IPS-20b (cell line): Measurements from ENCODE around the gene MTMR2.
"Not testable (repeated sequence)": the region's sequence is repeated elsewhere in the genome, so short reads cannot be mapped to it uniquely, and the experiment has no call there.

Experiments
- H3K27ac ChIP-seq: one replicate; pipeline ENCODE4 v1.5.1; 2013; ENCODE audit warnings: low read length
- H3K27me3 ChIP-seq: 2 replicates; pipeline ENCODE4 v1.6.1; 2013; ENCODE audit warnings: mild to moderate bottlenecking, low read length, inconsistent platforms; ENCODE audit not compliant: insufficient read depth
- H3K36me3 ChIP-seq: 2 replicates; pipeline ENCODE4 v1.6.1; 2013; ENCODE audit warnings: low read depth, mild to moderate bottlenecking, inconsistent platforms, low read length, moderate library complexity; ENCODE audit not compliant: insufficient read depth
- H3K4me1 ChIP-seq: 2 replicates; pipeline ENCODE4 v1.6.1; 2013; ENCODE audit warnings: mild to moderate bottlenecking, control low read depth, inconsistent platforms, low read length, moderate library complexity; ENCODE audit not compliant: insufficient read depth
- H3K4me3 ChIP-seq: 2 replicates; pipeline ENCODE4 v1.5.1; 2013; ENCODE audit warnings: mild to moderate bottlenecking, low read length, inconsistent platforms
- H3K9ac ChIP-seq: 2 replicates; pipeline ENCODE4 v1.6.1; 2013; ENCODE audit warnings: low read depth, mild to moderate bottlenecking, inconsistent platforms, low read length, moderate library complexity
- H3K9me3 ChIP-seq: 2 replicates; pipeline ENCODE4 v1.6.1; 2013; ENCODE audit warnings: mild to moderate bottlenecking, low read depth, low read length, inconsistent platforms; ENCODE audit not compliant: insufficient read depth

MTMR2 gene

GRCh38 chr11:95833378-95833777, 90.5 kb downstream of the MTMR2 start:
- Histone ChIP-seq H3K9ac (no peak overlapping the region), H3K27me3 (no peaks in the 10 kb centered on the region), H3K4me3 (no peak overlapping the region), H3K36me3 (peaks cover 93% of the 10 kb centered on the region), H3K27ac (no peak overlapping the region), H3K4me1 (no peaks in the 10 kb centered on the region), H3K9me3 (no peaks in the 10 kb centered on the region)

DNA sequence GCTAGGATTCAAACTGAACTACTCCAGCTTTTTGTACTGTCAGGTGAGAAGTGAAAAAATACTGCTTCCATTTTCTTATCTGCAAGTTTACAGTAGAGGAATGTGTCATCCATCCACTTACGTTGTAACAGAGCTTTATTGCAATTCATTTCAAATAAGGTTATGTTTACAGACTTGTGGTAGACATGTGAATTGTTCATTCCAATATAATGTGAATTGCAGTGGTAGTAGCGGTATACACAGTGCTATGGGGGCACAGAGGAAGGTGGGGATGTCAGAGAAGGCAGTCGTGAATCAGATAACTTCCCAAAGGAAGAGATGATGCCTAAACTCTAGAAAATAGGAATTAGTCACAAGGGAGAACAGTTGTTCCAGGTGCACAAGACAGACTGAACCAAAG, 91.1 kb downstream of the MTMR2 start:
- Histone ChIP-seq H3K9me3 (no peaks in the 10 kb centered on the region), H3K9ac (no peak overlapping the region), H3K27me3 (no peaks in the 10 kb centered on the region), H3K4me3 (no peak overlapping the region), H3K4me1 (no peaks in the 10 kb centered on the region), H3K36me3 (peaks cover 93% of the 10 kb centered on the region), H3K27ac (no peak overlapping the region)

DNA sequence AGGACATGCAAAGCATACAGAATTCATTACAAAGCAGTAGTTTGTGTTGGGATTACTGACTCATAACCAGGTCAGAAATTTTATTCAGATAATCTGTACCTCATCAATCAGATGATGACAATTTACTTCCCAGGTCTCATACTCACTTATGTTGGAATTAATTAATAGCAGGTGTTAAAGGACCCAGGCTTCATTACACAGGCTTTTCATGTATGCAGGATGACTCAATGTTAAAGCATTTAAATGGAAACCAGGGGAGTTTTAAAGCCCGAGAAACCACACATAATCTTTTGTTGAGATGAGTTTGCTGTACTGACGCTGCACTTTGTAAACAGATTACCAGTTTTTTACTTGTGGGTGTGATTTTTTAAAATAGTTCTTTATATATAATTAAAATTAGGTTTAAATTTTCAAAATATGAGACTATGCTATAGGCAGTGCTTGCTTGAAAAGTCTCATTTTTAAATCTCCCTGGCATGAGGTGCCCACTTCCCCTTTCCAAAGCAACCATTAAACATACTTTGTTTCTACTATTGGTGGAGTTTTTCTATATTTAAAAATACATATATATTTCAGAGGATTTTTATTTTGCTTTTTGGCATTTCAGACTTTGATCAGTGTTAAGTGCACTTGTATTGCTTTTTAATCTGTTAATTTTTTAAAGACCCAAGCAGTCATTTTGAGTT, 92.6 kb downstream of the MTMR2 start:
- H3K4me3 ChIP-seq = no peak overlapping the region
- no peaks in the 10 kb centered on the region for H3K4me1 ChIP-seq
- H3K27ac ChIP-seq = no peak overlapping the region
- H3K36me3 ChIP-seq = peaks cover 90% of the 10 kb centered on the region
- H3K9ac ChIP-seq = no peak overlapping the region
- H3K9me3 ChIP-seq = no peaks in the 10 kb centered on the region
- no peaks in the 10 kb centered on the region for H3K27me3 ChIP-seq

GRCh38 chr11:95829580-95830259, 94.2 kb downstream of the MTMR2 start:
- H3K9me3 ChIP-seq = no peaks in the 10 kb centered on the region
- no peak overlapping the region for H3K4me3 ChIP-seq
- peaks cover 84% of the 10 kb centered on the region for H3K36me3 ChIP-seq
- no peak overlapping the region for H3K9ac ChIP-seq
- no peaks in the 10 kb centered on the region for H3K4me1 ChIP-seq
- H3K27ac ChIP-seq = no peak overlapping the region
- no peaks in the 10 kb centered on the region for H3K27me3 ChIP-seq

GRCh38 chr11:95827696-95828095, 96.2 kb downstream of the MTMR2 start:
- no peak overlapping the region for H3K9ac ChIP-seq
- H3K36me3 ChIP-seq = peaks cover 81% of the 10 kb centered on the region
- H3K27me3 ChIP-seq = no peaks in the 10 kb centered on the region
- H3K27ac ChIP-seq = no peak overlapping the region
- H3K4me1 ChIP-seq = no peaks in the 10 kb centered on the region
- no peaks in the 10 kb centered on the region for H3K9me3 ChIP-seq
- no peak overlapping the region for H3K4me3 ChIP-seq

DNA sequence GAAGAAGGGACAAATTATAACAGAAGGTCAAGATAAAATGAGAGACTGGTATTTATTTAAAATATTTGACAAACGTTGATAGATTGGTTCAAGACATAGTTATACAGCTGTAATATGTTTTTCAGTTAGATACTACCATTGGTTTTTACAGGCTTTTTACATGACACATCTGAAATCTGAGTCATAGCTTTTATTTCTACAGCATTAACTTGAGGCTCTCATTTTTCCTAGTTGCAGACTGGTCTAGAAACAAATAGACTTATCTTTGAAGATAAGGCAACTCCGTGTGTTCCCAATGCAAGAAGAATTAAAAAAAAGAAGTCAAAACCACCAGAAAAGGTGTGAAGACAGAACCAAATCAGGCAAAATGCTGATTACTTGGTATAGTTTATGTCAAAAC, 102.3 kb downstream of the MTMR2 start:
- no peak overlapping the region for H3K4me3 ChIP-seq
- H3K9ac ChIP-seq = no peak overlapping the region
- H3K9me3 ChIP-seq = no peaks in the 10 kb centered on the region
- no peaks in the 10 kb centered on the region for H3K27me3 ChIP-seq
- peaks cover 79% of the 10 kb centered on the region for H3K36me3 ChIP-seq
- no peak overlapping the region for H3K27ac ChIP-seq
- H3K4me1 ChIP-seq = no peaks in the 10 kb centered on the region

DNA sequence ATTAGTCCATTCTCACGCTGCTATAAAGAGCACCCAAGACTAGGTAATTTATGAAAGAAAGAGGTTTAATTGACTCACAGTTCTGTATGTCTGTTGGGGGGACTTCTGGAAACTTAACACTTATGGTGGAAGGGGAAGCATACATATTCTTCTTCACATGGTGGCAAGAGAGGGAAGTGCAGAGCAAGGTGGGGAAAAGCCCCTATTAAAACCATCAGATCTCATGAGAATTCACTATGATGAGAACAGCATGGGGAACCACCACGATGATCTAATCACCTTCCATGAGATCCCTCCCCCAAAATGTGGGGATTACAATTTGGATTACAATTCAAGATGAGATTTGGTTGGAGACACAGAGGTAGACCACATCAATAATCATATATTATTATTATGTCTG, 107.9 kb downstream of the MTMR2 start:
- H3K36me3 ChIP-seq = peaks cover 70% of the 10 kb centered on the region
- no peak overlapping the region for H3K27ac ChIP-seq

DNA sequence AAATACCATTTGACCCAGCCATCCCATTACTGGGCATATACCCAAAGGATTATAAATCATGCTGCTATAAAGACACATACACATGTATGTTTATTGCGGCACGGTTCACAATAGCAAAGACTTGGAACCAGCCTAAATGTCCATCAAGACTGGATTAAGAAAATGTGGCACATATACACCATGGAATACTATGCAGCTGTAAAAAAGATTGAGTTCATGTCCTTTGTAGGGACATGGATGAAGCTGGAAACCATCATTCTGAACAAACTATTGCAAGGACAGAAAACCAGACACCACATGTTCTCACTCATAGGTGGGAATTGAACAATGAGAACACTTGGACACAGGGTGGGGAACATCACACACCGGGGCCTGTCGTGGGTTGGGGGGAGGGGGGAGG, 112.9 kb downstream of the MTMR2 start:
- not testable (repeated sequence) for H3K27me3 ChIP-seq, H3K4me3 ChIP-seq, H3K27ac ChIP-seq, H3K4me1 ChIP-seq, H3K9ac ChIP-seq
- peaks cover 11% of the 10 kb centered on the region for H3K9me3 ChIP-seq
- H3K36me3 ChIP-seq = peaks cover 42% of the 10 kb centered on the region

More for the DNA sequence above, 107.9 kb downstream of the MTMR2 start:
- Histone ChIP-seq H3K9ac (no peak overlapping the region), H3K4me1 (no peaks in the 10 kb centered on the region), H3K9me3 (no peaks in the 10 kb centered on the region), H3K4me3 (no peak overlapping the region), H3K27me3 (no peaks in the 10 kb centered on the region)

GRCh38 chr11:95806464-95806863, 117.4 kb downstream of the MTMR2 start:
- Histone ChIP-seq H3K36me3 (peaks cover 54% of the 10 kb centered on the region), H3K9me3 (peaks cover 23% of the 10 kb centered on the region)
- H3K4me3 ChIP-seq, H3K27me3 ChIP-seq, H3K27ac ChIP-seq, H3K9ac ChIP-seq, H3K4me1 ChIP-seq: not testable (repeated sequence)

DNA sequence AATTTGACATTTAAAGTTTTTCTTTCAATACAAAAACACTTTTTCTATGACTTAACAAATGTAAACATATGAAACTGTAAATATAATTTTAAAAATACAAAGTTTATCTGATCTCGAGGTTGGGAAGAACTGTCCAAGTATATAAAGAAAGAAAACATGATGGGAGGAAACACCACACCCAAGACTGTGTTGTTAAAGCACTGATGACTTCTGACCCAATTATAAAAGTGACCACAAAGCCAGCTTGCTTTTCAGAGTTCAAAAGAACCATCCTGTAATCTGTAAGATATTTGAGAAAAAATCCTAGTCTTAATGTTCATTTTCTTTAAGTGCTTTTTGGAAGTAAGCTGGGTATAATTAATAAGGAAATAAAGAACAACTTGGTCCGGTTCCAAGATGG, 118.0 kb downstream of the MTMR2 start:
- Histone ChIP-seq H3K9ac (no peak overlapping the region), H3K27me3 (no peaks in the 10 kb centered on the region), H3K4me3 (no peak overlapping the region), H3K36me3 (peaks cover 60% of the 10 kb centered on the region), H3K4me1 (no peaks in the 10 kb centered on the region), H3K27ac (no peak overlapping the region), H3K9me3 (peaks cover 23% of the 10 kb centered on the region)

- Histone ChIP-seq H3K27ac (no peak overlapping the region), H3K9me3 (peaks cover 23% of the 10 kb centered on the region), H3K36me3 (peaks cover 79% of the 10 kb centered on the region), H3K27me3 (no peaks in the 10 kb centered on the region), H3K4me3 (no peak overlapping the region), H3K9ac (no peak overlapping the region), H3K4me1 (no peaks in the 10 kb centered on the region)
Observed at GRCh38 chr11:95803973-95804372, 119.9 kb downstream of the MTMR2 start.

DNA sequence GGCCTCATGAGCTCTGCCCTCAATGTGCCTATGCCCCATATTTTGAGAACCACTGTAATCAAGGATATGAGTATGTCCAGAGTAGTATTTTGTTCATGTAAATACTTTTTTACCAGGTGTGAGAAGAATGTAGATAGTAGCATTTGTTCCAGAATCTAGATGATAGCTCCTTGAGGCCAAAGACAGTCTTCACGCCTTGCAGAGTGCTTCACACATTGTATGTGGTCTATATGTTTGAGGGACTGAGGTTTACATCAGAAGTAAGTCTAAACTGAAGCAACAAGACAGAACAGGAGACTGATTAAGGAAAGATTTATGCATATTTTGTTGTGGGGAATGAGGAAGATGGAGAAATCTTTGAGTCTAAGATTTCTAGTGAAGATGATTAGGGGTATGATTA, 121.1 kb downstream of the MTMR2 start:
- Histone ChIP-seq H3K27me3 (no peaks in the 10 kb centered on the region), H3K4me1 (no peaks in the 10 kb centered on the region), H3K27ac (no peak overlapping the region), H3K36me3 (peaks cover 81% of the 10 kb centered on the region), H3K4me3 (no peak overlapping the region), H3K9ac (no peak overlapping the region), H3K9me3 (peaks cover 23% of the 10 kb centered on the region)
